GM13977 (cell line): ENCODE data around the gene UNC45A.
"Not testable (repeated sequence)": the region's sequence is repeated elsewhere in the genome, so short reads cannot be mapped to it uniquely, and the experiment has no call there.

ENCODE experiments used
- DNase-seq: peaks from one replicate; pipeline ENCODE4 v3.0.0; 2012; ENCODE audit warnings: low spot score
- in situ Hi-C: fragments of 300-500 bp; cut with MboI; formaldehyde crosslinking; loops from one replicate; pipeline ENCODE4 v1.12.0; 2022; ENCODE audit warnings: low sequenced_read_pairs, low pct_unique_long_range_greater_than_20kb, mixed read lengths, inconsistent platforms; ENCODE audit not compliant: unreplicated experiment
- TF ChIP-seq, protein P1 (sequence below): IDR thresholded peaks from 2 replicates; pipeline ENCODE4 v1.5.1; 2012; ENCODE audit warnings: mild to moderate bottlenecking, control low read depth; ENCODE audit not compliant: insufficient read depth; ENCODE audit errors: extremely low read depth, missing control alignments

UNC45A gene

GRCh38 chr15:90921887-90922286, 13.2 kb upstream of the UNC45A start:
- in situ Hi-C loops = no loop called here
- TF ChIP-seq, protein P1, sequence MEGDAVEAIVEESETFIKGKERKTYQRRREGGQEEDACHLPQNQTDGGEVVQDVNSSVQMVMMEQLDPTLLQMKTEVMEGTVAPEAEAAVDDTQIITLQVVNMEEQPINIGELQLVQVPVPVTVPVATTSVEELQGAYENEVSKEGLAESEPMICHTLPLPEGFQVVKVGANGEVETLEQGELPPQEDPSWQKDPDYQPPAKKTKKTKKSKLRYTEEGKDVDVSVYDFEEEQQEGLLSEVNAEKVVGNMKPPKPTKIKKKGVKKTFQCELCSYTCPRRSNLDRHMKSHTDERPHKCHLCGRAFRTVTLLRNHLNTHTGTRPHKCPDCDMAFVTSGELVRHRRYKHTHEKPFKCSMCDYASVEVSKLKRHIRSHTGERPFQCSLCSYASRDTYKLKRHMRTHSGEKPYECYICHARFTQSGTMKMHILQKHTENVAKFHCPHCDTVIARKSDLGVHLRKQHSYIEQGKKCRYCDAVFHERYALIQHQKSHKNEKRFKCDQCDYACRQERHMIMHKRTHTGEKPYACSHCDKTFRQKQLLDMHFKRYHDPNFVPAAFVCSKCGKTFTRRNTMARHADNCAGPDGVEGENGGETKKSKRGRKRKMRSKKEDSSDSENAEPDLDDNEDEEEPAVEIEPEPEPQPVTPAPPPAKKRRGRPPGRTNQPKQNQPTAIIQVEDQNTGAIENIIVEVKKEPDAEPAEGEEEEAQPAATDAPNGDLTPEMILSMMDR = no peak
- DNase-seq = no peak

DNA sequence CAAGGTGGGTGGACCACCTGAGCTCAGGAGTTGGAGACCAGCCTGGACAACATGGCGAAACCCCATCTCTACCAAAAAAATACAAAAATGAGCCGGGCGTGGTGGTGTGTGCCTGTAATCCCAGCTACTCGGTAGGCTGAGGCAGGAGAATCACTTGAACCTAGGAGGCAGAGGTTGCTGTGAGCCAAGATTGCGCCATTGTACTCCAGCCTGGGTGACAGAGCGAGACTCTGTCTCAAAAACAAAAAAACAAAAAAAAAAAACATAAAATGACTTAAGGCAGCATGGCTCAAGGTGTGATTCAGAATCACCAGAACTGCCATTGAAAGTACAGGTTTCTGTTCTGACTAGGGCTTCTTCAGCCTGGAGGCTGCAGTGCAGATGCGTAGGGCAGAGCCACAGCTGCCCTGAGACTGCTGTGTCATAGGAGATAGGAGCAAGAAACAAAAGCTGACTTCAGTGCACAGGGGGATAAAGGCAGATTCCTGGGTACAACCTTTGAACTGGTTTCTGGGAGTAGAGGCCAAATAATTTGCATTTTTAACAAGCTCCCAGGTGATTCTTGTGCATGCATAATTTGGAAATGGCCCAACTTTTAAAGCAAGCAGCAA, 12.3 kb upstream of the UNC45A start:
- in situ Hi-C loops = not testable (repeated sequence)
- peak; percentile 80 for DNase-seq

GRCh38 chr15:90924375-90924774, 10.7 kb upstream of the UNC45A start:
- peak; percentile 80 for DNase-seq
- TF ChIP-seq, protein P1 = no peak
- in situ Hi-C loops = no loop called here

- in situ Hi-C loops = not testable (repeated sequence)
Observed at GRCh38 chr15:90926766-90927165, 8.3 kb upstream of the UNC45A start.

GRCh38 chr15:90928106-90928505, 7.0 kb upstream of the UNC45A start:
- in situ Hi-C loops, DNase-seq: not testable (repeated sequence)

More at GRCh38 chr15:90926766-90927165, 8.3 kb upstream of the UNC45A start:
- DNase-seq = not testable (repeated sequence)

DNA sequence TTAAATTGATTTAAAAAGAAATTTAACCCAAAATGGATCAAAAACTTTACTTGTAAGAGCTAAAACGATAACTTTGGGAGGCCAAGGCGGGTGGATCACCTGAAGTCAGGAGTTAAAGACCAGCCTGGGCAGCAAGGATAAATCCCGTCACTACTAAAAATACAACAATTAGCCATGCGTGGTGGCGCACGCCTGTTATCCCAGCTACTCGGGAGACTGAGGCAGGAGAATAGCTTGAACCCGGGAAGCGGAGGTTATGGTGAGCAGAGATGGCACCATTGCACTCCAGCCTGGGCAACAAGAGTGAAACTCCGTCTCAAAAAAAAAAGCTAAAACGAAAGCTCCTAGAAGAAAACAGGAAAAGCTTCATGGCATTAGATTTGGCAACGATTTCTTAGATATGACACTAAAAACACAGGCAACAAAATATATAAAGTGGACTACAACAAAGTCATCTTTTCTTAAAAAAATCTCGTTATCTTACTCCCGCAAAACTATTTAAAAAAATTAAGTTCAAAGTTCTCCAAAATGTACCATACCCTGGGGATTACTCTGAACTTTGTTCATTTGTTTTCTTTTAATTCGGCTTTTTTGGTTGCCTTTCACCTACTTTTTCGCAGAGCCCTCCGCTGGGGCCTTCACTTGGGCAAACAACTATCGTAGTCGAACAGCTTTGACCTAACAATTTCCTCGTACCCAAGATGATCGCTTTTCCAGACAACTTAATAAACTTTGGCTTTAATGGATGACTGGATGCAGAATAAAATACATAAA, 5.7 kb upstream of the UNC45A start:
- no peak for DNase-seq
- in situ Hi-C loops = no loop called here
- TF ChIP-seq, protein P1 = no peak

DNA sequence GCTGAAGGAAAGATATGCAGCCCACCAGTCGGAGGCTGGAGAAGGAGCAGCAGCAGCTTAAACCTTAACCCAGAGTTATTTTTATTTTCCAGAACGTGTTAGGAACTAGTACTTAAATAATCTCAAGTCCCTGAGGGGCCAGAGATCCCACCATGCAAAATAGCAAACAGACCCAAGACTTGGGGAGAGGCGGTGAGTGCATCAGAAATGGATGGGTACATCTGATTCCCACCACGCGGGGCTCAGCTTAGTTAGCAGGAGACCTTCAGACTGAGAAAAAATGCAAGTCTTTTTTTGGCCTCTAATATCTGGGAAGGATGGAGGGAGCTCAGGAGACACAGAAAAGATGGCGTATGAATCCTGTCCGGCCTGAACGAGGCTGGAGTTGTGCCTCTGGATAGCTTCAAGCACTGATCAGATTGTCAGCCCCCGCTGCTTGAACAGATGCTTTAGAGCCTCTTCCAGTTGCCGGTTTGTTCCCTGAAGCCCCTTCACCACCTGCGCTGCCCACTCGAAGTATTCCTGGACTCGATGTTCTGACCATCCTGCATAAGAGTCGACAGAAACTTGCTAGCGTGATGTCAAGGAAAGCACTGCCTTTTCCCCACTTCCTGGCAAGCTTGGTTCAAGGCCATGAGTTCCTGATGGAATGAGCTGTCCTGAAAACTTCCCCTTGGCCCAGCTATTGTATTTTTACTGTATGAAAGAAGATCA, 4.1 kb upstream of the UNC45A start:
- TF ChIP-seq, protein P1 = no peak
- no peak for DNase-seq
- in situ Hi-C loops = no loop called here

- no peak for DNase-seq
- TF ChIP-seq, protein P1 = no peak
- in situ Hi-C loops = no loop called here
Observed at GRCh38 chr15:90931575-90931827, 3.6 kb upstream of the UNC45A start.
